ENCODE measurements around the gene THUMPD2.

The THUMPD2 gene

GRCh38 chr2:39717067-39717466 is 62.0 kb downstream of the THUMPD2 start:
- H3K9me3 Mint-ChIP-seq: no peaks in the 10 kb centered on the region
- H3K27me3 Mint-ChIP-seq (ENCODE audit: low read depth): peaks cover 34% of the 10 kb centered on the region
- no peaks in the 10 kb centered on the region for H3K4me1 Mint-ChIP-seq (ENCODE audit: low read depth)
- H3K27ac Mint-ChIP-seq: no peak overlapping the region
- no peaks in the 10 kb centered on the region for H3K36me3 Mint-ChIP-seq (ENCODE audit: low read depth)
- no peak overlapping the region for H3K4me3 Mint-ChIP-seq

GRCh38 chr2:39715822-39716221 is 63.2 kb downstream of the THUMPD2 start:
- Mint-ChIP-seq H3K27ac (no peak overlapping the region), H3K4me1 (ENCODE audit: low read depth) (no peaks in the 10 kb centered on the region), H3K9me3 (no peaks in the 10 kb centered on the region), H3K4me3 (no peak overlapping the region), H3K36me3 (ENCODE audit: low read depth) (no peaks in the 10 kb centered on the region), H3K27me3 (ENCODE audit: low read depth) (peaks cover 27% of the 10 kb centered on the region)

GRCh38 chr2:39715095-39715494 is 64.0 kb downstream of the THUMPD2 start:
- no peaks in the 10 kb centered on the region for H3K4me1 Mint-ChIP-seq (ENCODE audit: low read depth)
- peaks cover 22% of the 10 kb centered on the region for H3K27me3 Mint-ChIP-seq (ENCODE audit: low read depth)
- no peaks in the 10 kb centered on the region for H3K9me3 Mint-ChIP-seq
- H3K36me3 Mint-ChIP-seq (ENCODE audit: low read depth): no peaks in the 10 kb centered on the region
- H3K4me3 Mint-ChIP-seq: no peak overlapping the region
- H3K27ac Mint-ChIP-seq: no peak overlapping the region

- Mint-ChIP-seq H3K36me3 (ENCODE audit: low read depth) (no peaks in the 10 kb centered on the region), H3K27me3 (ENCODE audit: low read depth) (peaks cover 22% of the 10 kb centered on the region)
Measured at GRCh38 chr2:39712953-39713352, 66.1 kb downstream of the THUMPD2 start.

GRCh38 chr2:39710807-39711206 is 68.3 kb downstream of the THUMPD2 start:
- no peak overlapping the region for H3K4me3 Mint-ChIP-seq
- no peak overlapping the region for H3K27ac Mint-ChIP-seq
- H3K36me3 Mint-ChIP-seq (ENCODE audit: low read depth): no peaks in the 10 kb centered on the region
- H3K27me3 Mint-ChIP-seq (ENCODE audit: low read depth): peaks cover 17% of the 10 kb centered on the region
- no peaks in the 10 kb centered on the region for H3K9me3 Mint-ChIP-seq
- no peaks in the 10 kb centered on the region for H3K4me1 Mint-ChIP-seq (ENCODE audit: low read depth)

More at GRCh38 chr2:39712953-39713352, 66.1 kb downstream of the THUMPD2 start:
- H3K4me3 Mint-ChIP-seq: no peak overlapping the region
- no peaks in the 10 kb centered on the region for H3K4me1 Mint-ChIP-seq (ENCODE audit: low read depth)
- no peak overlapping the region for H3K27ac Mint-ChIP-seq
- no peaks in the 10 kb centered on the region for H3K9me3 Mint-ChIP-seq

- Mint-ChIP-seq H3K4me1 (ENCODE audit: low read depth) (no peaks in the 10 kb centered on the region), H3K36me3 (ENCODE audit: low read depth) (no peaks in the 10 kb centered on the region), H3K27ac (no peak overlapping the region), H3K27me3 (ENCODE audit: low read depth) (peaks cover 6% of the 10 kb centered on the region), H3K9me3 (no peaks in the 10 kb centered on the region), H3K4me3 (no peak overlapping the region)
Measured at GRCh38 chr2:39708003-39708402, 71.1 kb downstream of the THUMPD2 start.

GRCh38 chr2:39706945-39707344 is 72.1 kb downstream of the THUMPD2 start:
- H3K4me3 Mint-ChIP-seq: no peak overlapping the region
- no peaks in the 10 kb centered on the region for H3K36me3 Mint-ChIP-seq (ENCODE audit: low read depth)
- H3K27me3 Mint-ChIP-seq (ENCODE audit: low read depth): peaks cover 3% of the 10 kb centered on the region
- peaks cover 5% of the 10 kb centered on the region for H3K9me3 Mint-ChIP-seq
- H3K27ac Mint-ChIP-seq: no peak overlapping the region
- H3K4me1 Mint-ChIP-seq (ENCODE audit: low read depth): no peaks in the 10 kb centered on the region

- Mint-ChIP-seq H3K27ac (no peak overlapping the region), H3K4me1 (ENCODE audit: low read depth) (no peaks in the 10 kb centered on the region), H3K27me3 (ENCODE audit: low read depth) (peaks cover 7% of the 10 kb centered on the region), H3K9me3 (peaks cover 11% of the 10 kb centered on the region), H3K4me3 (no peak overlapping the region), H3K36me3 (ENCODE audit: low read depth) (no peaks in the 10 kb centered on the region)
Measured at GRCh38 chr2:39706312-39706711, 72.7 kb downstream of the THUMPD2 start.

- H3K4me3 Mint-ChIP-seq: no peak overlapping the region
- no peaks in the 10 kb centered on the region for H3K4me1 Mint-ChIP-seq (ENCODE audit: low read depth)
- H3K27ac Mint-ChIP-seq: no peak overlapping the region
- peaks cover 9% of the 10 kb centered on the region for H3K27me3 Mint-ChIP-seq (ENCODE audit: low read depth)
- no peaks in the 10 kb centered on the region for H3K36me3 Mint-ChIP-seq (ENCODE audit: low read depth)
- H3K9me3 Mint-ChIP-seq: peaks cover 18% of the 10 kb centered on the region
Measured at GRCh38 chr2:39705638-39706037, 73.4 kb downstream of the THUMPD2 start.

- Mint-ChIP-seq H3K4me3 (no peak overlapping the region), H3K27ac (no peak overlapping the region), H3K27me3 (ENCODE audit: low read depth) (peaks cover 9% of the 10 kb centered on the region), H3K9me3 (peaks cover 23% of the 10 kb centered on the region), H3K36me3 (ENCODE audit: low read depth) (no peaks in the 10 kb centered on the region), H3K4me1 (ENCODE audit: low read depth) (no peaks in the 10 kb centered on the region)
Measured at GRCh38 chr2:39704540-39704939, 74.5 kb downstream of the THUMPD2 start.

- Mint-ChIP-seq H3K4me3 (no peak overlapping the region), H3K9me3 (peaks cover 23% of the 10 kb centered on the region)
Measured at GRCh38 chr2:39703181-39703872, 75.7 kb downstream of the THUMPD2 start.

GRCh38 chr2:39701137-39701536 is 77.9 kb downstream of the THUMPD2 start:
- Mint-ChIP-seq H3K27me3 (ENCODE audit: low read depth) (peaks cover 19% of the 10 kb centered on the region), H3K4me1 (ENCODE audit: low read depth) (no peaks in the 10 kb centered on the region), H3K9me3 (peaks cover 23% of the 10 kb centered on the region), H3K27ac (no peak overlapping the region), H3K4me3 (no peak overlapping the region), H3K36me3 (ENCODE audit: low read depth) (no peaks in the 10 kb centered on the region)

More at GRCh38 chr2:39703181-39703872, 75.7 kb downstream of the THUMPD2 start:
- H3K36me3 Mint-ChIP-seq (ENCODE audit: low read depth): no peaks in the 10 kb centered on the region
- H3K4me1 Mint-ChIP-seq (ENCODE audit: low read depth): no peaks in the 10 kb centered on the region
- peaks cover 11% of the 10 kb centered on the region for H3K27me3 Mint-ChIP-seq (ENCODE audit: low read depth)
- H3K27ac Mint-ChIP-seq: no peak overlapping the region

GRCh38 chr2:39697454-39697853 is 81.6 kb downstream of the THUMPD2 start:
- no peak overlapping the region for H3K4me3 Mint-ChIP-seq

GRCh38 chr2:39696838-39697237 is 82.2 kb downstream of the THUMPD2 start:
- no peak overlapping the region for H3K4me3 Mint-ChIP-seq
- peaks cover 23% of the 10 kb centered on the region for H3K27me3 Mint-ChIP-seq (ENCODE audit: low read depth)
- no peaks in the 10 kb centered on the region for H3K4me1 Mint-ChIP-seq (ENCODE audit: low read depth)
- H3K36me3 Mint-ChIP-seq (ENCODE audit: low read depth): no peaks in the 10 kb centered on the region
- no peak overlapping the region for H3K27ac Mint-ChIP-seq
- peaks cover 17% of the 10 kb centered on the region for H3K9me3 Mint-ChIP-seq

More at GRCh38 chr2:39697454-39697853, 81.6 kb downstream of the THUMPD2 start:
- Mint-ChIP-seq H3K4me1 (ENCODE audit: low read depth) (no peaks in the 10 kb centered on the region), H3K36me3 (ENCODE audit: low read depth) (no peaks in the 10 kb centered on the region), H3K9me3 (peaks cover 23% of the 10 kb centered on the region), H3K27me3 (ENCODE audit: low read depth) (peaks cover 24% of the 10 kb centered on the region), H3K27ac (no peak overlapping the region)

- Mint-ChIP-seq H3K9me3 (peaks cover 10% of the 10 kb centered on the region), H3K36me3 (ENCODE audit: low read depth) (no peaks in the 10 kb centered on the region), H3K27me3 (ENCODE audit: low read depth) (peaks cover 18% of the 10 kb centered on the region), H3K4me1 (ENCODE audit: low read depth) (no peaks in the 10 kb centered on the region), H3K4me3 (no peak overlapping the region), H3K27ac (no peak overlapping the region)
Measured at GRCh38 chr2:39696101-39696553, 82.9 kb downstream of the THUMPD2 start.

Data from T-helper 1 cell treated with Interleukin-12 subunit alpha and Interleukin-12 subunit beta and Interleukin-4 antibody, amounts not matched to agents 30 μg/mL and 1 μg/mL, for 36 hours (primary cell).